WTC11 (cell line): ENCODE measurements around the gene TRIP13.

Source experiments
- ATF1 ChIP-seq: sonication (generic); formaldehyde crosslinking; IDR thresholded peaks from 2 replicates; pipeline ENCODE4 v1.8.1; 2023; ENCODE audit warnings: mild to moderate bottlenecking, moderate library complexity, missing genetic modification reagents
- ELF4 ChIP-seq: sonication (generic); formaldehyde crosslinking; IDR thresholded peaks from 2 replicates; pipeline ENCODE4 v1.8.1; 2022; ENCODE audit warnings: low read depth, mild to moderate bottlenecking, moderate library complexity, missing genetic modification reagents
- NR2C2 ChIP-seq: sonication (generic); formaldehyde crosslinking; IDR thresholded peaks from 2 replicates; pipeline ENCODE4 v1.8.0; 2022; ENCODE audit warnings: mild to moderate bottlenecking, missing genetic modification reagents
- SP1 ChIP-seq: sonication (generic); formaldehyde crosslinking; conservative IDR thresholded peaks from 2 replicates; pipeline ENCODE4 v1.8.1; 2022; ENCODE audit warnings: missing genetic modification reagents
- ZNF138 ChIP-seq: sonication (generic); formaldehyde crosslinking; conservative IDR thresholded peaks from 2 replicates; pipeline ENCODE4 v1.8.1; 2022; ENCODE audit warnings: mild to moderate bottlenecking, moderate library complexity, missing genetic modification reagents
- ZNF219 ChIP-seq: sonication (generic); formaldehyde crosslinking; IDR thresholded peaks from 2 replicates; pipeline ENCODE4 v1.8.0; 2023; ENCODE audit warnings: missing genetic modification reagents, mild to moderate bottlenecking, borderline replicate concordance
- ZNF416 ChIP-seq: fragments of 250-450 bp; sonication (Bioruptor Pico); IDR thresholded peaks from 2 replicates; pipeline ENCODE4 v1.9.0; 2021; ENCODE audit warnings: mild to moderate bottlenecking, inconsistent platforms
- TF ChIP-seq, protein P1 (sequence below): sonication (generic); formaldehyde crosslinking; IDR thresholded peaks from 2 replicates; pipeline ENCODE4 v1.8.0; 2022; ENCODE audit warnings: mild to moderate bottlenecking, missing genetic modification reagents
- TF ChIP-seq, protein P2 (sequence below): fragments of 200-600 bp; IDR thresholded peaks from 2 replicates; pipeline ENCODE4 v1.8.0; 2022; ENCODE audit warnings: antibody characterized with exemption
- TF ChIP-seq, protein P3 (sequence below): sonication (generic); formaldehyde crosslinking; IDR thresholded peaks from 2 replicates; pipeline ENCODE4 v1.8.1; 2023; ENCODE audit warnings: mild to moderate bottlenecking, missing genetic modification reagents, moderate library complexity
- TF ChIP-seq, protein P4 (sequence below): fragments of 250-450 bp; sonication (Bioruptor Pico); IDR thresholded peaks from 2 replicates; pipeline ENCODE4 v2.1.2; 2022; ENCODE audit warnings: mild to moderate bottlenecking, moderate library complexity

DNA sequence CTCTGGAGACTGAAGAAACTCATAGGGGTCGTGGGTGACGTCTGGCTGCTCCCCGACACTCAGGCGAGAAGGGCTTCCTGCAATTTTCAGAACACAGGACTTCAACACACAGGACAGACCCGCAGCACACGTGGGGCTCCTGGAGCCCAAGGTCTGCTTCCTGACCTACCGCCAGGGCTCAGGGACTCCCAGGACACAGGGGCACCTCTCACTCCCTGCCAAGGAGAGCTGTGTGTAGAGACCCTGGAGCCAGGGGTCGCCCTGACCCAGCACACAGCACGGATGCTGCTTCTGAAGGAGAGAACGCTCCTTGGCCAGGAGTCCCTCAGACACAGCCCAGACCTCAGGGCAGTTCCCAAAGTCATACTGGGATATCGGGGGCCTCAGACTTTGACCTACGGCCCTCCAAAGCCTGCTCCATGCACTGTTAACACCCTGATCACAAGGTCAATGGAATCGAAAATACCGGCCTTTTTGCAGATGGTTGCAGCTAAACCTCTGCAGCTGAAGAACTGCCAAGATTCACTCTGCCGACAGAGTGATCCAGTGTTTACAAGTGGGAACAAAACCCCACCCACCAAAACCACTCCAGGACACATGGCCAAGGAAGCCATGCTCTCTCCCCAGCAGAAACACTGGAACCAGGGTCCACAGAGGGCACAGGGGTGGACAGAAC lies 28.1 kb upstream of the TRIP13 start:
- TF ChIP-seq, protein P1, sequence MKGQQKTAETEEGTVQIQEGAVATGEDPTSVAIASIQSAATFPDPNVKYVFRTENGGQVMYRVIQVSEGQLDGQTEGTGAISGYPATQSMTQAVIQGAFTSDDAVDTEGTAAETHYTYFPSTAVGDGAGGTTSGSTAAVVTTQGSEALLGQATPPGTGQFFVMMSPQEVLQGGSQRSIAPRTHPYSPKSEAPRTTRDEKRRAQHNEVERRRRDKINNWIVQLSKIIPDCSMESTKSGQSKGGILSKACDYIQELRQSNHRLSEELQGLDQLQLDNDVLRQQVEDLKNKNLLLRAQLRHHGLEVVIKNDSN: no peak
- TF ChIP-seq ZNF219 (CRISPR knock-in tag) (no peak), SP1 (no peak), ATF1 (CRISPR knock-in tag) (no peak), ZNF416 (CRISPR knock-in tag) (no peak), ZNF138 (CRISPR knock-in tag) (no peak), NR2C2 (CRISPR knock-in tag) (no peak), ELF4 (no peak)
- TF ChIP-seq, protein P2, sequence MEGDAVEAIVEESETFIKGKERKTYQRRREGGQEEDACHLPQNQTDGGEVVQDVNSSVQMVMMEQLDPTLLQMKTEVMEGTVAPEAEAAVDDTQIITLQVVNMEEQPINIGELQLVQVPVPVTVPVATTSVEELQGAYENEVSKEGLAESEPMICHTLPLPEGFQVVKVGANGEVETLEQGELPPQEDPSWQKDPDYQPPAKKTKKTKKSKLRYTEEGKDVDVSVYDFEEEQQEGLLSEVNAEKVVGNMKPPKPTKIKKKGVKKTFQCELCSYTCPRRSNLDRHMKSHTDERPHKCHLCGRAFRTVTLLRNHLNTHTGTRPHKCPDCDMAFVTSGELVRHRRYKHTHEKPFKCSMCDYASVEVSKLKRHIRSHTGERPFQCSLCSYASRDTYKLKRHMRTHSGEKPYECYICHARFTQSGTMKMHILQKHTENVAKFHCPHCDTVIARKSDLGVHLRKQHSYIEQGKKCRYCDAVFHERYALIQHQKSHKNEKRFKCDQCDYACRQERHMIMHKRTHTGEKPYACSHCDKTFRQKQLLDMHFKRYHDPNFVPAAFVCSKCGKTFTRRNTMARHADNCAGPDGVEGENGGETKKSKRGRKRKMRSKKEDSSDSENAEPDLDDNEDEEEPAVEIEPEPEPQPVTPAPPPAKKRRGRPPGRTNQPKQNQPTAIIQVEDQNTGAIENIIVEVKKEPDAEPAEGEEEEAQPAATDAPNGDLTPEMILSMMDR: no peak
- TF ChIP-seq, protein P3, sequence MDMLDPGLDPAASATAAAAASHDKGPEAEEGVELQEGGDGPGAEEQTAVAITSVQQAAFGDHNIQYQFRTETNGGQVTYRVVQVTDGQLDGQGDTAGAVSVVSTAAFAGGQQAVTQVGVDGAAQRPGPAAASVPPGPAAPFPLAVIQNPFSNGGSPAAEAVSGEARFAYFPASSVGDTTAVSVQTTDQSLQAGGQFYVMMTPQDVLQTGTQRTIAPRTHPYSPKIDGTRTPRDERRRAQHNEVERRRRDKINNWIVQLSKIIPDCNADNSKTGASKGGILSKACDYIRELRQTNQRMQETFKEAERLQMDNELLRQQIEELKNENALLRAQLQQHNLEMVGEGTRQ (CRISPR knock-in tag): no peak
- TF ChIP-seq, protein P4, sequence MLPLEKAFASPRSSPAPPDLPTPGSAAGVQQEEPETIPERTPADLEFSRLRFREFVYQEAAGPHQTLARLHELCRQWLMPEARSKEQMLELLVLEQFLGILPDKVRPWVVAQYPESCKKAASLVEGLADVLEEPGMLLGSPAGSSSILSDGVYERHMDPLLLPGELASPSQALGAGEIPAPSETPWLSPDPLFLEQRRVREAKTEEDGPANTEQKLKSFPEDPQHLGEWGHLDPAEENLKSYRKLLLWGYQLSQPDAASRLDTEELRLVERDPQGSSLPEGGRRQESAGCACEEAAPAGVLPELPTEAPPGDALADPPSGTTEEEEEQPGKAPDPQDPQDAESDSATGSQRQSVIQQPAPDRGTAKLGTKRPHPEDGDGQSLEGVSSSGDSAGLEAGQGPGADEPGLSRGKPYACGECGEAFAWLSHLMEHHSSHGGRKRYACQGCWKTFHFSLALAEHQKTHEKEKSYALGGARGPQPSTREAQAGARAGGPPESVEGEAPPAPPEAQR: no peak
